ENCODE measurements around the gene MSLN.

Gene MSLN

DNA sequence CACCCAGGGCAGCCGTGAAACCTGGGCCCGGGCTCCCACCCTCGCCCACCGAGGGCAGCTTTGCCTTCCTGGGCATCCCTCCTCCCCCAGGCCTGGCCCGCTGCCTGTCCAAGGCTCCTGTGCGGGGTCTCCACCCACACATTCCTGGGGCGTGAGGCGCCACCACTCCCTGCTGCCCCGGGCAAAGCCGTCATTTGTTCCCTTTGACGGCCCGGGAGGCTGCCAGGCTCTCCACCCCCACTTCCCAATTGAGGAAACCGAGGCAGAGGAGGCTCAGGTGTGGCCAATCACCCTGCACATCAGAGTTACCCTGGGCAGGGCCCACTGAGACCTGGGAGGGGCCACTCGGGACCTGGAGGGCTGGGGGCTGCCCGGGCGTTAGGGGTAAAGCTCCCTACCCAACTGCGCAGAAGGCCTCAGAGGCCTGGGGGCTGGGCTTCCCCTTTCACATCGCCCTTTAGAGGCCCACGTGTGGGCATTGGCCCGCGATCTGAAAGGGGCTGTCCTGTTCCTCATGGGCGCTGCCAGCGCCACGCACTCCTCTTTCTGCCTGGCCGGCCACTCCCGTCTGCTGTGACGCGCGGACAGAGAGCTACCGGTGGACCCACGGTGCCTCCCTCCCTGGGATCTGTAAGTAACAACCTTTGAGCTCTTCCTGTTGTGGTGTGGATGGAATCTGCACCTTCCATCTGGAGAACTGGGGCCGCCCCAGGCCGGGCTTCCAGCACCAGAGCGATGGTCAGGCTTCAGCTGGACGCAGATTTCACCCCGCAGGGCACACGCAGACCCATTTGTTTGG lies at the start of gene MSLN:
MSLN (plus strand) TSS at position 190 of the 799 bp plus-strand sequence. CDS start 1,947 bp downstream, outside the sequence.
- DNase-seq (ENCODE audit: low spot score) (peak; percentile 72), FAIRE-seq (no peak)

DNA sequence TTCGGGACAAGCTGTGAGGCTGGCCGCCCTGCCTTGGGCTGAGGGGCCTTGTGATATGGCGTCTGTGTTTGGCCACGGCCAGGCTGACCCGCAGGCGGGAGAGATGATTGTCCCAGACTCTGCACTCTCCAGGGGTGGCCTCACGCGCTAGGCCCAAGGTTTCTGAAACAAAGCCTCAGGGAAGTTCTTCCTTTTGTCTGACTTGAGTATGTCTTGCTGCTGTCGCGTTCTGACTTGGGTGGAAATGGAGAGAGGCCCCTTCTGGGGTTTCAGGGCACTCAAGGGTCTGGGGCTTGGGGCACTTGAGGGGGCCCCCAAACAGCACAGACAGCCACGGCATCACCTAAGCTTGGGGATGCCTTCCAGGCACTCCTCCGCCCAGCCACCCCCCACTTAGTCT lies 49.5 kb upstream of the MSLN start:
- DNase-seq (ENCODE audit: low spot score) (no peak), FAIRE-seq (no peak)

- no peak for FAIRE-seq
- DNase-seq (ENCODE audit: low spot score), result peak; percentile 73
Observed at GRCh38 chr16:711548-712320, 48.8 kb upstream of the MSLN start.

DNA sequence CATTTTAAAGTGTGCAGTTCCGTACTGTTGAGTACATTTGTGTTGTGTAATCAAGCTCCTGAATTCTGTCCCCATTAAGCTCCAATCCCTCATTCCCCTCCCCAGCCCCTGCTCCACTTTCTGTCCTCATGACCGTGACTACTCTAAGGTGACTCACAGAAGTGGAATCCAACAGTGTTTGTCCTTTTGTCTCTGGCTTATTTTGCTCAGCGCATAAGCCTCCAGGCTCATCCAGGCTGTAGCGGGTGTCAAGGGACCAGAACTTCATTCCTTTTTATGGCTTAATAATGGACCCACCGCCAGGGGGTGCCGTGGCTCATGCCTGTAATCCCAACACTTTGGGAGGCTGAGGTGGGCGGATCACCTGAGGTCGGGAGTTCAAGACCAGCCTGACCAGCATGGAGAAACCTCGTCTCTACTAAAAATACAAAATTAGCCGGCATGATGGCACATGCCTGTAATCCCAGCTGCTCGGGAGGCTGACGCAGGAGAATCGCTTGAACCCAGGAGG lies 47.7 kb upstream of the MSLN start:
- peak; percentile 93 for FAIRE-seq

DNA sequence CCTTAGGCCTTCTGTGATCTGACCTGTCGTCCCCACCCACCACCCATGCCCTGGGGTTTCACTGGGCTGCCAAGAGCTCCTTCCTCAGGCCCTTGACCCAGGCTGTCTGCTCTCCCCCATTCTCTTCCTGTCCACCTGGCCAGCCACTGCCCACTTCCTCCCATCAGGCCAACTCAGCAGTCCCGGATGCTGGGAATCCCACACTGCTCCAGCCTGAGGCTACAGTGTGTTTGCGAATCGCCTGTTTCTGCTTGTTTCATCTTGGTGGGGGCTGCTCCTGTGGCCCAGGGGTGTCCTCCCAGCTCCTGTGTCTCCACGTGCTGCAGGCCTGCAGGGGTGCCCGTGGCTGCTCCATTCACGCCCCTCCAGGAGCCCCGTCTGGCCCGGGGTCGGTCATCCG lies 46.5 kb upstream of the MSLN start:
- no peak for DNase-seq (ENCODE audit: low spot score)
- no peak for FAIRE-seq

More for the DNA sequence above, 47.7 kb upstream of the MSLN start:
- peak; percentile 81 for DNase-seq (ENCODE audit: low spot score)

- FAIRE-seq, result peak; percentile 42
- peak; percentile 94 for DNase-seq (ENCODE audit: low spot score)
Observed at GRCh38 chr16:714558-715476, 45.7 kb upstream of the MSLN start, which contains the start of gene METRN. Gene METRN, plus strand, starts transcription at chr16:715118. Its CDS starts 172 bp downstream, at chr16:715290.

- DNase-seq (ENCODE audit: low spot score) (no peak), FAIRE-seq (no peak)
Observed at GRCh38 chr16:715477-716199, 44.9 kb upstream of the MSLN start.

GRCh38 chr16:716200-716568 lies 44.4 kb upstream of the MSLN start:
- no peak for FAIRE-seq

DNA sequence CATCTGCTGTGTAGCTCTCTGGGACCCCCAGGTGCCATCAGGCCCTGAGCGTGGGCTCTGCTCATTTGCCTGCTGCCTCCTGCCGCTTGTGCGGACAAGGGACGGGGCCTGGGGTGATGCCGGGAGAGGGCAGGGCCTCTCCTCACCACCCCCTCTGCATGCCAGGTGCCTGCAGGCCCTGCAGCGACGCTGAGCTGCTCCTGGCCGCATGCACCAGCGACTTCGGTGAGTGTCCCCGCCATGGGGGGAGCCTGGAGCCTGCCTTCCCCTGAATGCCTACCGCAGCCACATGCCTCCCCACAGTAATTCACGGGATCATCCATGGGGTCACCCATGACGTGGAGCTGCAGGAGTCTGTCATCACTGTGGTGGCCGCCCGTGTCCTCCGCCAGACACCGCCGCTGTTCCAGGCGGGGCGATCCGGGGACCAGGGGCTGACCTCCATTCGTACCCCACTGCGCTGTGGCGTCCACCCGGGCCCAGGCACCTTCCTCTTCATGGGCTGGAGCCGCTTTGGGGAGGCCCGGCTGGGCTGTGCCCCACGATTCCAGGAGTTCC lies 43.7 kb upstream of the MSLN start:
- DNase-seq (ENCODE audit: low spot score) (no peak), FAIRE-seq (no peak)

More at GRCh38 chr16:716200-716568, 44.4 kb upstream of the MSLN start:
- DNase-seq (ENCODE audit: low spot score), result no peak

DNA sequence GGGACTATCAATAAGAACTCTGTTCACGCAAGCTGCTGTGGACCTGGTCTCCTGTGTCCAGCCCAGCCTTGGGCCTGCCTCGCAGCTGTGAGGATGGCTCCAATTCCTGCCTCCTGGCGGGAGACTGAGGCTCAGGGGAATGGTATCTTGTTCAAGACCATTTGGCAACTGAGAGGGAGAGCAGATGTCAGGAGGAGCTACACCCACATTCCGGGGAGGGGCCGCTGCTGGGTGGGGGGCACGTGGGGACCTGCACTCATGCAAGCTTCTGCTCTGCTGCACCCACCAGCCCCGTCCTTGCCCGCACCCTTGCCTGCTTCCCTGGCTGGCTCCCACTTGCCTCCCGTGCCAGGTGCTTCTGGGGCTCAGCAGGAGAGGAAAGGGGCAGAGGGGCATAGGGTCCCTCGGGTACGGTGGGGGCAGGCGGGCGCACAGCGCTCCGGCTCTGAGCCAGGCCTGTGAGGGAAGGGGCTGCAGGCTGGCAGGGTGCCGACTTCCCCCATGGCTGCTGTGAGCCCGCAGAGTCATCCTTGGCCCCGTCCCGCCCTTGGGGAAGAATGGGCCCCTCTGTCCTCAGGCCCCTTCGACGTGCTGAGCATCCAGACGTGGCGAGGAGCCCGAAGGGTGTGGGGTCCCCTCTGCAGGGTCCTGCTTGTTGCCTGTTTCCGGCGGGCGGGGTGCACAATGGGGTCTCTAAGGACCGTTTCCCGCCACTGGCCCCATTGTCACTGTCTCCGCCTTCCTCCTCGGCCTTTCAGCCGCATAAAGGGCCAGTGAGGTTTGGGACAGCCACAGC lies 42.9 kb upstream of the MSLN start:
- FAIRE-seq (no peak), DNase-seq (ENCODE audit: low spot score) (no peak)

GRCh38 chr16:718389-718788 lies 42.1 kb upstream of the MSLN start:
- FAIRE-seq, result no peak
- DNase-seq (ENCODE audit: low spot score), result no peak

- no peak for FAIRE-seq
- DNase-seq (ENCODE audit: low spot score), result no peak
Observed at GRCh38 chr16:718922-719321, 41.6 kb upstream of the MSLN start.

- FAIRE-seq (no peak), DNase-seq (ENCODE audit: low spot score) (no peak)
Observed at GRCh38 chr16:719815-720446, 40.6 kb upstream of the MSLN start.

DNA sequence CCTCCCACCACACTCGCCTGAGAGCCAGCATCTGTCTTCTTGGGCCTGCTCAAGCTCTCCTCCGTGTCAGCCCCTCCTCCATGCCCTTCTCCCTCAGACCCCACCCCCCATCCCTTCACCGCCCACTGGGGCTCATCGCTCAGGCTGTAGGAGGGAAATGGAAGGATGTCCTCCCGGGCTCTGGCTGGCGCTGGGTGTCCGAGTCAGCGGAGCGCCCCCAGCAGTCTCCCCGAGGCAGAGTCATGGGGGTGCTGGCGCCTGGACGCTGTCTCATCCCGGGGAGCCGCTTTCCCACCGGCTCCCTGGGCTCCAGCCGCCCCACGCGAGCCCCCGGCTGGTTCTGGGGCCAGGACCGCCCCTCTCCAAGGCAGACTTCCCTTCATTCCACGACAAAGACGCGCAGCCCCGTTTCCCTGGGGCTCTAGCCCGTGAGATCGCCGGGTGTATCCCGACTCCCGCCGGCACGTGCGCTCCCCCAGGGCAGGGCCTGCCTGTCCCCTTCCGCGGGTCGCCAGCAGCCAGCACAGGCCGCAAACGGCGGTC lies 40.0 kb upstream of the MSLN start:
- FAIRE-seq (no peak), DNase-seq (ENCODE audit: low spot score) (no peak)

- peak; percentile 91 for FAIRE-seq
- DNase-seq (ENCODE audit: low spot score), result peak; percentile 93
Observed at GRCh38 chr16:720990-721764, 39.4 kb upstream of the MSLN start, which contains the start of gene ANTKMT. Gene ANTKMT, plus strand, starts transcription at chr16:721146. Its CDS starts 129 bp downstream, at chr16:721275.

- no peak for DNase-seq (ENCODE audit: low spot score)
- FAIRE-seq, result peak; percentile 17
Observed at GRCh38 chr16:721765-722540, 38.6 kb upstream of the MSLN start.

Data from urothelium cell line (cell line).